SK-N-MC (cell line): Measurements from ENCODE around the gene RPA3.

ENCODE experiments used
- DNase-seq: peaks from one replicate; pipeline ENCODE4 v3.0.0-alpha.2; 2011; ENCODE audit warnings: low read depth, low spot score
- H3K27ac ChIP-seq: fragments of 200-600 bp; sonication (generic); 2 replicates; pipeline ENCODE4 v1.5.1; 2016; ENCODE audit warnings: mixed run types
- H3K36me3 ChIP-seq: fragments of 200-600 bp; sonication (generic); 2 replicates; pipeline ENCODE4 v1.6.1; 2017; ENCODE audit warnings: antibody characterized with exemption, low read length, mixed read lengths; ENCODE audit not compliant: insufficient read depth
- H3K4me3 ChIP-seq: fragments of 200-600 bp; sonication (generic); 2 replicates; pipeline ENCODE4 v1.5.1; 2016
- H3K9ac ChIP-seq: fragments of 200-600 bp; sonication (generic); 2 replicates; pipeline ENCODE4 v1.8.0; 2017; ENCODE audit warnings: mixed run types, mixed read lengths; ENCODE audit not compliant: insufficient read length
- H3K9me3 ChIP-seq: fragments of 200-600 bp; sonication (generic); 2 replicates; pipeline ENCODE4 v1.6.1; 2017; ENCODE audit warnings: low read depth, mild to moderate bottlenecking, antibody characterized with exemption, low read length, moderate library complexity, mixed read lengths
- EZH2 ChIP-seq: fragments of 200-600 bp; sonication (generic); IDR thresholded peaks from one replicate; pipeline ENCODE4 v1.6.1; 2017; ENCODE audit warnings: antibody characterized with exemption
- FOXP2 ChIP-seq: optimal IDR thresholded peaks from 2 replicates; pipeline ENCODE3; 2011; ENCODE audit warnings: mild to moderate bottlenecking, moderate library complexity; ENCODE audit not compliant: insufficient read depth; ENCODE audit errors: extremely low read length, control extremely low read depth
- POLR2AphosphoS5 ChIP-seq: IDR thresholded peaks from 2 replicates; pipeline ENCODE4 v1.6.1; 2012; ENCODE audit warnings: mild to moderate bottlenecking, low read depth, low read length, borderline replicate concordance

Gene RPA3

DNA sequence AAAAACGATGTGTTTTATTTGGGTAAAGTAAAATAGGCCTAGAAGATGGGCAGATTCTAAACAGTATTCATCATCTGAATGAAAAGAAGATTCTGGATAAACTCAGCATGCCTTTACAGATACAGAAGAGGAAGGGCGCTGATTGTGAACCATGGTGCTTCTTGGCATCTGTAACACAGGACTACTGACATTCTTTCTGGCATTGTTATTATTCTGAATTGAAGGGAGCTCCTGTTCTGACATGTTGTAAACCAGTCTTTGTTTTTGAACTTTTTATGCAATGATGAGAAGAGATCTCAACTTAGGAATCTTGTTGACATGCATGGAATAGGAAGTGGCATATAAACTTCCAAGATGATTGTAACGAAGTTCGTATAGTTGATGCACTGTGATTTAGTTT lies 13.5 kb downstream of the RPA3 start:
- TF ChIP-seq POLR2AphosphoS5 (no peak), EZH2 (no peak), FOXP2 (no peak)
- Histone ChIP-seq H3K9me3 (no peaks in the 10 kb centered on the region), H3K4me3 (no peak overlapping the region), H3K27ac (no peak overlapping the region), H3K9ac (no peak overlapping the region), H3K36me3 (no peaks in the 10 kb centered on the region)
- DNase-seq: no peak

DNA sequence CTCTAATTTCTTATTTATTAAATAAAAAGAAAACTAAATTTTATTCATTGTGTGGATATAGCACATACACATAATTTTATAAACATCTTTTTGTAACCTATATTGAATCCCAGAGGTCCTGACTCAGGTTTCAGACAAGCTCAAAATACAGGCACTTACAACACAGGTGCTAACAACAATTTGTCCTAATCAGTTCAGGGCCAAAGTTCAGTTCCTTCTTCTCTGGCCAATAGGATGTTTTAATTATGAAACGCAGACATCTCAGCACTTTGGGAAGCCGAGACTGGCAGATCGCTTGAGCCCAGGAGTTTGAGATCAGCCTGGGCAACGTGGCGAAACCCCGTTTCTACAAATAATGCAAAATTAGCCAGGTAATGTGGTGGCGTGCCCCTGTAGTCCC lies 15.0 kb downstream of the RPA3 start:
- TF ChIP-seq FOXP2 (no peak), POLR2AphosphoS5 (no peak), EZH2 (no peak)
- no peaks in the 10 kb centered on the region for H3K36me3 ChIP-seq
- H3K9ac ChIP-seq: no peak overlapping the region
- no peak overlapping the region for H3K4me3 ChIP-seq
- H3K27ac ChIP-seq: no peak overlapping the region; the same call in 1 of the 2 replicates
- H3K9me3 ChIP-seq: no peaks in the 10 kb centered on the region
- no peak for DNase-seq

DNA sequence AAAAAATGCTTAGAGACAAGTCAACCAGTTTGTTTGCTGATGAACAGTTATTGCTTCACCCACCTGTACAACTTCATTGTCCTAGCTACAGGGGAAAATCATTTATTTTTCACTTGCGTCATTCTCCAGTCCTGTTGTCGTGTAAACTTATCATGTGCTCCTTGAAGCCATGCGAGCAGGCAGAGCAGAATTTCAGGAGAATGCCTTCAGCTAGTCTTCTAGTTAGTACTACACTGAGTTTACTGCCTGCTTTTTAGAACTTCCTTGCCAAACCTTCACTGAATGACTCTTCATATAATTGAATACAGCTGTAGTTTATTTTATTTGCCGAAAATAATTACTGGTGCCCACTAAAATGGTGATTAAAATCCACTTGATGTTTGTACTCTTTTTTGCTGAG lies 15.6 kb downstream of the RPA3 start:
- Histone ChIP-seq H3K4me3 (peak overlapping the region; percentile 45), H3K9me3 (no peaks in the 10 kb centered on the region), H3K9ac (peak overlapping the region; percentile 12), H3K27ac (no peak overlapping the region; the same call in 1 of the 2 replicates), H3K36me3 (no peaks in the 10 kb centered on the region)
- DNase-seq: peak; percentile 45
- TF ChIP-seq POLR2AphosphoS5: no peak
- peak; percentile 69 for TF ChIP-seq FOXP2

DNA sequence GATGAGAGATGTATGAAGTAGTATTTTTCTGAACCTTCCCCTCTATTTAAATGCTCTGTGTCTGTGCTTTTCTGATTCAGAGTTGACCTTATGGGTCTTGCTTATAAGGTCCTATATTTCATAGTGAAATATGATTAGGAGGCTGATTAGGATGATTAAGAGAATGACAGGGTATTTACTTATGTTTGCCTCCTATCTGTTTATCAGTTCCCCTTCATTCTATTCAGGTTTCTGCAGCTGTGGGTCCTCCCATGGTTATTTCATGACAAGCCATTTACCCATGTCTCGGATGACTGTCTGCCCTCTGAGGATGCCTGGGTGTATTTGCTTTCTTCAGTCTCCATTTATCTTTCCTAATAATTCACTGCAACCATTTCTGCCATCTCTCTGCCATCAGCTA lies 16.9 kb downstream of the RPA3 start:
- Histone ChIP-seq H3K9me3 (no peaks in the 10 kb centered on the region), H3K4me3 (no peak overlapping the region), H3K9ac (no peak overlapping the region), H3K27ac (no peak overlapping the region), H3K36me3 (no peaks in the 10 kb centered on the region)
- no peak for TF ChIP-seq POLR2AphosphoS5
- no peak for TF ChIP-seq FOXP2
- TF ChIP-seq EZH2: no peak
- DNase-seq: no peak

DNA sequence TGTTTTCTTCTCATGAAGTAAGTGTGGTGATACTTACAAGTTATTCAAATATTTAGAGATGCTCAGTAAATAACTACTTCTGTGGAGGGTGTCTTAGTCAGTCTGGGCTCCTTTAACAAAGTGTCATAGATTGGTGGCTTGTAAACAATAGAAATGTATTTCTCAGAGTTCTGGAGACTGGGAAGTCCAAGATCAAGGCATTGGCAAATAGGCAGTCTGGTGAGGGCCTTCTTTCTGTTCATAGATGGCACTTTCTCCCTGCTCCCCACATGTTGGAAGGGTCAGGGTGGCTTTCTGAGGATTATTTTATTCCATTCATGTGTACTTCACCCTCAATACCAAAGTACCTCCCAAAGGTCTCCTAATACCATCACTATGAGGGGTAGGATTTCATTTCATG lies 18.4 kb downstream of the RPA3 start:
- Histone ChIP-seq H3K9me3 (no peaks in the 10 kb centered on the region), H3K27ac (no peak overlapping the region), H3K36me3 (no peaks in the 10 kb centered on the region), H3K9ac (no peak overlapping the region), H3K4me3 (no peak overlapping the region)
- no peak for DNase-seq
- TF ChIP-seq FOXP2: no peak
- TF ChIP-seq POLR2AphosphoS5: no peak
- no peak for TF ChIP-seq EZH2

DNA sequence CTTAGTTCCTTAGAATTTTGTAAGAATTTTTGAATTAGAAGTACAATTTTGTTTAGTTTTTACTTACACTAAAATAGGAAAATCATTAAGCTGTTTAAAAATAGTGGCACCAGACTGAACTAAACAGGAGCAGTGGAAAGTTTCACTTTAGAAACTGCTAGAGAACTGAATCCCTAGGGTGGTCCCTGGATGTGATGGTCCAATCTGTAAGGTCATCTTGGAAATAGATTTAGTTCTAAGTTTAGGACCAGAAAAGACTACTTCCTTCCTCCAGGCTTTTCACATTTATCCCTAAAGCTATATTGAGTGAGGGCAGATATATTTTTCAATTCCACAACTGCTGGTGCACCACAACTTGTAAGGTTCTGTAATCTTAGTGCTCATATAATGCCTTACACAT lies 19.0 kb downstream of the RPA3 start:
- H3K4me3 ChIP-seq: no peak overlapping the region
- H3K36me3 ChIP-seq: no peaks in the 10 kb centered on the region
- DNase-seq: no peak
- H3K27ac ChIP-seq: no peak overlapping the region
- no peaks in the 10 kb centered on the region for H3K9me3 ChIP-seq
- TF ChIP-seq EZH2: no peak
- no peak overlapping the region for H3K9ac ChIP-seq

DNA sequence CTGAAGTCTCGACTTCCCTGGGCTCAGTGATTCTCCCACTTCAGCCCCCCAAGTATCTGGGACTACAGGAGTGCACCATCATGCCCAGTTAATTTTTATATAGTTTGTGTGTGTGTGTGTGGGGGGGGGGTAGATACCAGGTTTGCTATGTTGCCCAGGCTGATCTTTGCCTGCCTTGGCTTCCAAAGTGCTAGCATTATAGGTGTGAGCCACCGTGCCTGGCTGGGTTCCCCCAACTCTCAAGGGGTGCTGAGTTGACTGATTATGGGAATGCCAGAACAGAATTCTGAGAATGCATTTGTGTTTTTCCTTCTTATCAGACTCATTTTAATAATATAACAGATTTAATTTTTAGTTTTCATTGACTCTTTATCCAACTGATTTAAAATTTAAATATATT lies 19.5 kb downstream of the RPA3 start:
- no peak overlapping the region for H3K9ac ChIP-seq
- H3K36me3 ChIP-seq: no peaks in the 10 kb centered on the region
- H3K9me3 ChIP-seq: no peaks in the 10 kb centered on the region
- no peak overlapping the region for H3K4me3 ChIP-seq
- TF ChIP-seq POLR2AphosphoS5: no peak
- no peak for TF ChIP-seq EZH2
- no peak for TF ChIP-seq FOXP2
- no peak for DNase-seq
- no peak overlapping the region for H3K27ac ChIP-seq

DNA sequence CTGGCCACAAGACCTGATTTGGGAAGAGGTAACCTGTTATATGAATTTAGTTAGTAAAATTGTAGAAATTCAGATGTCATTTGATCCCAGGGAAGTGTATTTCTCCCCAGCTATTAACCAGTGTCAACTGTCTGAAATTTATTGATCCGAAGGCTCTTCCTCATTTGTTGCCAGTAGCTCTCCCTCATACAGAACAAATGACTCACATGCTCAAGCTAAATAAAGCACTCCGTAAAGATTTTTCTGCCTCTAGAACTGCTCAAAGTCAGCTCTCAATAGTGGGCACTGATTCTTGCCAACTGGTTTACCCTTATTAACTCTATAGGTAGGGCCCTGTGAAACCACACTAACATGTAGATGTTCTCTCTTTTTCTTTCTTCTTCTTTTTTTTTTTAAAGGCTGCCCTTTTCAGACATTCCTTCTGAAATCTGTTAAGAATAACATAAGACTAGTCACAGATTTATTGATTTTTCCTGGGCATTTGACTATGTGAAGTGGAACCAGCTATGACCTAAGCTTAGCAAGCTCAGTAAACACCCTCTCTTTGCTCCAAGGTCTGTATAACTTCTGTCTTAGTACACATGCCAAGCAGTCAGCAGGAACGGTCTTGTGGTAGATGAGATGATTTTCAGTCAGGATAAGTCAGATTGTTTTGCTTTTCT lies 21.8 kb downstream of the RPA3 start:
- no peak for DNase-seq
- Histone ChIP-seq H3K9ac (no peak overlapping the region), H3K36me3 (no peaks in the 10 kb centered on the region), H3K27ac (no peak overlapping the region), H3K4me3 (no peak overlapping the region), H3K9me3 (no peaks in the 10 kb centered on the region)
- TF ChIP-seq FOXP2 (no peak), EZH2 (no peak), POLR2AphosphoS5 (no peak)

DNA sequence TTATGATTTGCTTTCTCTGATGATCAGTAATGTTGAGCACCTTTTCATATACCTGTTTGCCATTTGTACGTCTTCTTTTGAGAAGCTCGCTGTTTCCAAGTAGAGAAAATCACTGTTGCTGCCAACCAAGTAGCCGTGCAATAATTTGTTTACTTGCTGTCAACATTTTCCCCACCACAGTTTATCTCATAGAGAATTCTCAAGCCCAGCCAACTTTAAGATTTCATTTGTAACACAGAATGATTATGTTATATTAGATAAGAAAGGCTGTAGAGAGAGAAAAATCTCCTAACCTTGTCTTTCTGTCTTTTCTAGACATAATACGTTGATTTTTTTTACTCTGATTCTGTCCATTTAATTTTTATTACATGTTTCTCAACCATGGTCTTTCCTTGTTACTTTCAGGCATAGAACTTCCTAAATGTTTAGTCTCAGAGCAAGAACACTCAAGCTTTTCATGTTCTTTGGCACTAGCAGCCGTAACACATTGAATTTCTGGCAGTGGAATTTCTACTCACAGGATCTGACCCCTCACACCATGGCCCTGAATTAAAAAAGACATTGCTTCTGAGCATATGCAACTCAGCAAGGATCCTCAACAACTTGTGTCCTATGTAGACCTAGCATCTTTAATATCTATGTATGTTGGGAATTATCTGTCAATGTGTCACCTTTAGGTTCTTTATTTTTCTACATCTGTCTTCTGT lies 23.1 kb downstream of the RPA3 start:
- TF ChIP-seq FOXP2 (no peak), EZH2 (no peak), POLR2AphosphoS5 (no peak)
- DNase-seq: no peak
- H3K9ac ChIP-seq: no peak overlapping the region
- H3K9me3 ChIP-seq: no peaks in the 10 kb centered on the region
- no peak overlapping the region for H3K27ac ChIP-seq
- no peak overlapping the region for H3K4me3 ChIP-seq
- no peaks in the 10 kb centered on the region for H3K36me3 ChIP-seq
